A549 (cell line): ENCODE measurements around the gene BRD1.

Experiments used
- ATOH8 ChIP-seq: fragments of 250-450 bp; sonication (Bioruptor Pico); IDR thresholded peaks from 2 replicates; pipeline ENCODE4 v1.5.0; 2020; ENCODE audit warnings: low read depth, mild to moderate bottlenecking, moderate library complexity
- CBX2 ChIP-seq: fragments of 200-600 bp; sonication (generic); IDR thresholded peaks from 2 replicates; pipeline ENCODE4 v1.6.1; 2016; ENCODE audit warnings: low read depth, mild to moderate bottlenecking, borderline replicate concordance
- CTCF ChIP-seq: fragments of >200 bp; sonication (Bioruptor Twin); formaldehyde crosslinking; IDR thresholded peaks from 3 replicates; pipeline ENCODE4 v1.5.1; 2016
- FOSB ChIP-seq: fragments of 250-450 bp; sonication (Bioruptor Pico); IDR thresholded peaks from 2 replicates; pipeline ENCODE4 v1.5.0; 2020; ENCODE audit warnings: mild to moderate bottlenecking, moderate library complexity
- MAFK ChIP-seq: fragments of 450-650 bp; IDR thresholded peaks from 2 replicates; pipeline ENCODE4 v1.6.1; 2014; ENCODE audit not compliant: partially characterized antibody
- REST ChIP-seq: fragments of 200-600 bp; sonication (generic); IDR thresholded peaks from 2 replicates; pipeline ENCODE4 v1.6.1; 2016; ENCODE audit warnings: antibody characterized with exemption, mild to moderate bottlenecking, moderate library complexity
- USF2 ChIP-seq: fragments of 450-650 bp; IDR thresholded peaks from 2 replicates; pipeline ENCODE4 v1.6.1; 2014; ENCODE audit warnings: antibody characterized with exemption
- ZFP36 ChIP-seq: fragments of 450-650 bp; IDR thresholded peaks from 2 replicates; pipeline ENCODE4 v1.6.1; 2014; ENCODE audit warnings: borderline replicate concordance; ENCODE audit not compliant: partially characterized antibody

GRCh38 chr22:49779853-49780697, 47.6 kb downstream of the BRD1 start:
- no peak for TF ChIP-seq CTCF
- TF ChIP-seq USF2 = no peak
- TF ChIP-seq MAFK = no peak
- no peak for TF ChIP-seq CBX2
- TF ChIP-seq REST = no peak
- no peak for TF ChIP-seq ZFP36
- no peak for TF ChIP-seq ATOH8 (CRISPR knock-in tag)
- TF ChIP-seq FOSB = no peak
